Calu3 (cell line): ENCODE data around the gene CFAP77. TPM values are rescaled to one million over a fixed set of nuclear protein-coding genes. Genes with fewer than 3 reads are reported as not detected.

Experiments used
- BruUV-seq: library from RNA; stranded (reverse); fragments of 400-500 nt; replicated peaks from 2 replicates; lab custom pipeline; 2021; lab: Mats Ljungman, UMichigan
- CTCF ChIA-PET: fragments of 300-600 bp; sonication (Branson Sonifier 250); formaldehyde crosslinking; loops from one replicate; lab custom pipeline; 2022; ENCODE audit warnings: antibody characterized with exemption; lab: Charles Lee
- DNase-seq: peaks from one replicate; pipeline ENCODE4 v3.0.0; 2022
- H3K27ac Mint-ChIP-seq: one replicate; pipeline ENCODE4 v1.8.0; 2022; ENCODE audit warnings: mixed read lengths; ENCODE audit not compliant: unreplicated experiment
- H3K27me3 Mint-ChIP-seq: one replicate; pipeline ENCODE4 v1.8.0; 2022; ENCODE audit warnings: mixed read lengths; ENCODE audit not compliant: unreplicated experiment
- H3K36me3 Mint-ChIP-seq: one replicate; pipeline ENCODE4 v1.8.0; 2022; ENCODE audit warnings: mild to moderate bottlenecking, moderate library complexity, mixed read lengths; ENCODE audit not compliant: insufficient read depth, unreplicated experiment
- H3K4me1 Mint-ChIP-seq: one replicate; pipeline ENCODE4 v1.8.0; 2022; ENCODE audit warnings: mild to moderate bottlenecking, low read depth, mixed read lengths; ENCODE audit not compliant: unreplicated experiment
- H3K4me3 Mint-ChIP-seq: one replicate; pipeline ENCODE4 v1.8.0; 2022; ENCODE audit warnings: mild to moderate bottlenecking, low read depth, moderate library complexity, mixed read lengths; ENCODE audit not compliant: unreplicated experiment
- H3K9me3 Mint-ChIP-seq: one replicate; pipeline ENCODE4 v1.8.0; 2022; ENCODE audit warnings: low read depth, mixed read lengths; ENCODE audit not compliant: unreplicated experiment
- CTCF ChIP-seq: fragments of 200-600 bp; IDR thresholded peaks from one replicate; pipeline ENCODE4 v1.8.0; 2022; ENCODE audit warnings: antibody characterized with exemption; ENCODE audit not compliant: unreplicated experiment
- intact Hi-C: fragments of 100-400 bp; cut with micrococcal nuclease; formaldehyde crosslinking; loops from one replicate; pipeline ENCODE4 v1.10.0; 2022; ENCODE audit not compliant: unreplicated experiment
- total RNA-seq: library from RNA; stranded (reverse); gene quantifications from 2 replicates; pipeline ENCODE4 v1.2.3, GENCODE V29; 2022

Gene CFAP77
- total RNA-seq, 1 experiment from 2014 or later = not detected

- no peak for TF ChIP-seq CTCF
- DNase-seq = no peak
- Mint-ChIP-seq H3K27ac (no peak overlapping the region), H3K4me1 (no peaks in the 10 kb centered on the region), H3K9me3 (no peaks in the 10 kb centered on the region), H3K36me3 (peaks cover 9% of the 10 kb centered on the region), H3K4me3 (no peak overlapping the region), H3K27me3 (no peaks in the 10 kb centered on the region)
- CTCF ChIA-PET = no interaction called here
- intact Hi-C loops = no loop called here
- no TSS peak for BruUV-seq
Observed at GRCh38 chr9:132616725-132617124, 206.7 kb downstream of the CFAP77 start.

GRCh38 chr9:132622159-132622558, 212.1 kb downstream of the CFAP77 start:
- CTCF ChIA-PET = no interaction called here
- no peak for DNase-seq
- Mint-ChIP-seq H3K4me3 (no peak overlapping the region), H3K4me1 (no peaks in the 10 kb centered on the region), H3K9me3 (no peaks in the 10 kb centered on the region), H3K27me3 (no peaks in the 10 kb centered on the region), H3K36me3 (peaks cover 22% of the 10 kb centered on the region), H3K27ac (no peak overlapping the region)
- no TSS peak for BruUV-seq
- no peak for TF ChIP-seq CTCF
- intact Hi-C loops = no loop called here

Other genes starting within 250 kb of the CFAP77 start
- gene NTNG2, start 248.2 kb upstream of the CFAP77 start, total RNA-seq = not detected in 2 replicates
- gene SETX, start 55.2 kb upstream of the CFAP77 start, total RNA-seq = 22.8 and 24.2 TPM in 2 replicates
- 9.7 and 10.5 TPM in 2 replicates for gene TTF1, start 3.4 kb upstream of the CFAP77 start, total RNA-seq
- gene BARHL1, start 172.4 kb downstream of the CFAP77 start, total RNA-seq = not detected in 2 replicates